GM18951 (cell line): Measurements from ENCODE around the gene DLGAP1.

Experiments
- POLR2A ChIP-seq: IDR thresholded peaks from 4 replicates; pipeline ENCODE4 v1.6.1; 2011; ENCODE audit warnings: mild to moderate bottlenecking; ENCODE audit not compliant: insufficient read length, insufficient read depth; ENCODE audit errors: extremely low read depth
- in situ Hi-C: fragments of 300-500 bp; cut with MboI; formaldehyde crosslinking; loops from one replicate; pipeline ENCODE4 v1.12.0; 2022; ENCODE audit warnings: low sequenced_read_pairs, mixed read lengths, inconsistent platforms; ENCODE audit not compliant: unreplicated experiment

The DLGAP1 gene

GRCh38 chr18:3914109-3914508 is 541.0 kb downstream of the DLGAP1 start:
- in situ Hi-C loops = no loop called here
- no peak for TF ChIP-seq POLR2A

- TF ChIP-seq POLR2A = no peak
- in situ Hi-C loops = no loop called here
Observed at GRCh38 chr18:3912705-3913104, 542.4 kb downstream of the DLGAP1 start.

- in situ Hi-C loops = no loop called here
- no peak for TF ChIP-seq POLR2A
Observed at GRCh38 chr18:3911413-3911812, 543.7 kb downstream of the DLGAP1 start.

- TF ChIP-seq POLR2A = no peak
- in situ Hi-C loops = no loop called here
Observed at GRCh38 chr18:3910512-3910911, 544.6 kb downstream of the DLGAP1 start.

- no peak for TF ChIP-seq POLR2A
- in situ Hi-C loops = no loop called here
Observed at GRCh38 chr18:3907955-3908354, 547.2 kb downstream of the DLGAP1 start.

GRCh38 chr18:3906116-3906750 is 548.9 kb downstream of the DLGAP1 start:
- TF ChIP-seq POLR2A = no peak
- in situ Hi-C loops = no loop called here

- TF ChIP-seq POLR2A = no peak
- in situ Hi-C loops = no loop called here
Observed at GRCh38 chr18:3903337-3903736, 551.8 kb downstream of the DLGAP1 start.

- TF ChIP-seq POLR2A = no peak
- in situ Hi-C loops = no loop called here
Observed at GRCh38 chr18:3902676-3903075, 552.4 kb downstream of the DLGAP1 start.

GRCh38 chr18:3901811-3902210 is 553.3 kb downstream of the DLGAP1 start:
- in situ Hi-C loops = no loop called here
- no peak for TF ChIP-seq POLR2A

GRCh38 chr18:3901042-3901441 is 554.1 kb downstream of the DLGAP1 start:
- no peak for TF ChIP-seq POLR2A
- in situ Hi-C loops = no loop called here

- no peak for TF ChIP-seq POLR2A
- in situ Hi-C loops = no loop called here
Observed at GRCh38 chr18:3900327-3900726, 554.8 kb downstream of the DLGAP1 start.

GRCh38 chr18:3898861-3899613 is 556.1 kb downstream of the DLGAP1 start:
- no peak for TF ChIP-seq POLR2A
- in situ Hi-C loops = no loop called here

- in situ Hi-C loops = no loop called here
- no peak for TF ChIP-seq POLR2A
Observed at GRCh38 chr18:3892152-3892551, 563.0 kb downstream of the DLGAP1 start.

- in situ Hi-C loops = no loop called here
- TF ChIP-seq POLR2A = no peak
Observed at GRCh38 chr18:3891245-3891644, 563.9 kb downstream of the DLGAP1 start.
